ENCODE results near the gene MRTFA.

MRTFA gene

GRCh38 chr22:40414311-40414710 is 222.2 kb downstream of the MRTFA start:
- peaks cover 44% of the 10 kb centered on the region for H3K36me3 ChIP-seq (ENCODE audit: control insufficient read depth, insufficient read depth, low read length)
- DNase-seq (ENCODE audit: extremely low read depth, insufficient read length), result no peak
- H3K27me3 ChIP-seq (replicated peaks; ENCODE audit: control insufficient read depth, insufficient read depth, low read length), result no peaks in the 10 kb centered on the region
- no peak overlapping the region for H3K4me3 ChIP-seq (replicated peaks; ENCODE audit: low read depth, low read length)
- no peak for TF ChIP-seq CTCF (IDR thresholded peaks at IDR 0.05; ENCODE audit: insufficient read depth, low read length, poor library complexity, severe bottlenecking)

- TF ChIP-seq CTCF (IDR thresholded peaks at IDR 0.05; ENCODE audit: insufficient read depth, low read length, poor library complexity, severe bottlenecking), result no peak
- Histone ChIP-seq H3K36me3 (ENCODE audit: control insufficient read depth, insufficient read depth, low read length) (peaks cover 43% of the 10 kb centered on the region), H3K4me3 (replicated peaks; ENCODE audit: low read depth, low read length) (no peak overlapping the region), H3K27me3 (replicated peaks; ENCODE audit: control insufficient read depth, insufficient read depth, low read length) (no peaks in the 10 kb centered on the region)
- DNase-seq (ENCODE audit: extremely low read depth, insufficient read length), result no peak
Measured at GRCh38 chr22:40413873-40414272, 222.6 kb downstream of the MRTFA start.

- H3K4me3 ChIP-seq (replicated peaks; ENCODE audit: low read depth, low read length), result no peak overlapping the region
- no peak for TF ChIP-seq CTCF (IDR thresholded peaks at IDR 0.05; ENCODE audit: insufficient read depth, low read length, poor library complexity, severe bottlenecking)
- peak; percentile 69 for DNase-seq (ENCODE audit: extremely low read depth, insufficient read length)
- no peaks in the 10 kb centered on the region for H3K27me3 ChIP-seq (replicated peaks; ENCODE audit: control insufficient read depth, insufficient read depth, low read length)
- H3K36me3 ChIP-seq (ENCODE audit: control insufficient read depth, insufficient read depth, low read length), result peaks cover 43% of the 10 kb centered on the region
Measured at GRCh38 chr22:40412441-40412840, 224.1 kb downstream of the MRTFA start.

GRCh38 chr22:40411506-40411861 is 225.0 kb downstream of the MRTFA start:
- peaks cover 50% of the 10 kb centered on the region for H3K36me3 ChIP-seq (ENCODE audit: control insufficient read depth, insufficient read depth, low read length)

GRCh38 chr22:40410731-40411505 is 225.6 kb downstream of the MRTFA start:
- peaks cover 49% of the 10 kb centered on the region for H3K36me3 ChIP-seq (ENCODE audit: control insufficient read depth, insufficient read depth, low read length)
- no peak for DNase-seq (ENCODE audit: extremely low read depth, insufficient read length)
- H3K4me3 ChIP-seq (replicated peaks; ENCODE audit: low read depth, low read length), result no peak overlapping the region
- H3K27me3 ChIP-seq (replicated peaks; ENCODE audit: control insufficient read depth, insufficient read depth, low read length), result no peaks in the 10 kb centered on the region
- no peak for TF ChIP-seq CTCF (IDR thresholded peaks at IDR 0.05; ENCODE audit: insufficient read depth, low read length, poor library complexity, severe bottlenecking)

More at GRCh38 chr22:40411506-40411861, 225.0 kb downstream of the MRTFA start:
- no peak for TF ChIP-seq CTCF (IDR thresholded peaks at IDR 0.05; ENCODE audit: insufficient read depth, low read length, poor library complexity, severe bottlenecking)
- H3K4me3 ChIP-seq (replicated peaks; ENCODE audit: low read depth, low read length), result no peak overlapping the region
- no peaks in the 10 kb centered on the region for H3K27me3 ChIP-seq (replicated peaks; ENCODE audit: control insufficient read depth, insufficient read depth, low read length)
- DNase-seq (ENCODE audit: extremely low read depth, insufficient read length), result no peak

Data from GM06990 (cell line).